HG03558 (cell line): ENCODE results near the gene TINCR.
"Not testable (repeated sequence)": the region's sequence is repeated elsewhere in the genome, so short reads cannot be mapped to it uniquely, and the experiment has no call there.

ENCODE experiments used
- ATAC-seq: cut with Tn5 transposase; IDR thresholded peaks from one replicate; pipeline ENCODE4 v1.9.1; 2021; ENCODE audit warnings: moderate number of reproducible peaks; ENCODE audit not compliant: unreplicated experiment; ENCODE audit errors: extremely low read depth

The TINCR gene

DNA sequence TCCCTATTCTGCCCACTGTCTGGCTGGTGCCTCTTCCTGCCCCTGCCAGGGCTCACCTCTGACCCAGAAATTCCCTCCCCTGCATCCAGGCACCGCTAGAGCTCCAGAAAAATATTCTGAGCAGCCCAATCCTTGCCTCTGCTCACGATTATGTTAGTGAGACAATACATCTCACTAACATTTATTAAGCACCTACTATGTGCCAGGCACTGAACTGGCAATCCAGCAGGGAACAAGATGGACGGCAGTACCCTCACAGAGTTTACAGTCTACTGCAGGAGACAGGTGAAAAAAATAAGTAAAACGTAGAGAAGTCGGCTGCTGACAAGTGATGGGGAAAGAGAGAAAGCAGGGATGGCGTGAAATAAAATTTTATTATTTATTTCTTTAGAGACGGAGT, 5.5 kb downstream of the TINCR start:
- no peak for ATAC-seq

GRCh38 chr19:5561559-5561958, 6.2 kb downstream of the TINCR start:
- ATAC-seq = no peak

DNA sequence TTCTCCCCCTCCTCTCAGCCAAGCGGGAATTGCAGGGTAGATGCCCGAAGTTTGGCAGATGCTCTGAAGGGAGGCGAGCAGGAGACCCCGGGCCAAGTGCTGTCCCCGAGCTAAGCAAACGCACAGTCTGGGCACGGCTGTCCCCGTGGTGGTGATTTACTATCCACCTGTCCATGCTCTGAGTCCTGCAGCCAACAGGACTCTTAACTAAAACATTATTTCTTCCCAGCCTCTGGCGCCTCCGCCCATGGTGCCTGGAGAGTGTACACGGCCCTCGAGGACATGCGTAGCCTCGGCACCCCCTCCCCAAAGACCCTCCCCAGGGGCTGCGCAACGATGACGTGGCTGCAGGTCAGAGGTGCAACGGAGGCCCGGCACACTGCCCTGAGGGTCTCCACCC, 7.6 kb downstream of the TINCR start:
- ATAC-seq = no peak

GRCh38 chr19:5559804-5560133, 8.0 kb downstream of the TINCR start:
- ATAC-seq = no peak

DNA sequence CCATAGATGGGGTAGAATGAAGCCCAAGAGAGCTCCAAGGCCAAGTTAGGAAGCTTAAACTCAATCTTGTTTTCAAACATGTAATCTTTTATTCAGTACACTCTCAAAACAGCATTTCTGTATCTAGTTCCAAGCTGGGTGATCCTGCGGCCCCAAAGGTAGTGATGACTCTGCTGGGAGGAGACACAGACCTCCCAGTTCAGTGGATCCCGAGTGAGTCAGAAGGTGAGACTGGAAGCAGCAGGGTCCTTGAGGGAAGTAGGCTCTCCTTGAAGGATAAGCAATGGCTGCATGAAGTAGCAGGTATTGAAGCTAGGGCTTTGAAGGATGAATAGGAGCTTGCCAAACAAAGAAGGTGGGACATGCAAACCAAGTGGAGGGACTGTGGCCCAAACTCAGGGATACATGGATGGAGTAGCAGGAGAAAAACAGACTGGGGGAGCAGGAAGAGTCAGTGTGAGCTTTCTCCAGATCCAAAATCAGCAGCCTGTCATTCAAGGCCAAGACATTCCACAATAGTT, 9.6 kb downstream of the TINCR start:
- no peak for ATAC-seq

DNA sequence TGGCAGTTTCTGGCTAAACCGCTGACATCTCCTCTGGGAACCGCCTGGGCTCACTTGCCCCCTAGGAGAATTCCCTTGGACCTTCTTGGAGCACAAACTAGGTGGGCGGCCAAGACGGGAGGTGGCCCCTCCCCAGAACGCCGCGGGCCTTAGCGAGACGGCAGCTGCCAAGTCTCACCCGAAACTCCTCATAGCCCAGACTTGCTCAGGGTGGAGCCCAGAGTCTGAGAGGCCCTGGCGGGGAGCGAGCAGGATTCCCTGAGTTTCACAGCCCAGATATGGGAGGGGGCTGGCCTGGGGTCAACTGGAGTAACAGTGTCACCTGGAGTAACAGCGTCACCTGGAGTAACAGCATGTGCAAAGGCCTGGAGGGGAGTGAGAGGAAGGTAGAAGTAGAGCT, 10.1 kb downstream of the TINCR start:
- ATAC-seq = no peak

DNA sequence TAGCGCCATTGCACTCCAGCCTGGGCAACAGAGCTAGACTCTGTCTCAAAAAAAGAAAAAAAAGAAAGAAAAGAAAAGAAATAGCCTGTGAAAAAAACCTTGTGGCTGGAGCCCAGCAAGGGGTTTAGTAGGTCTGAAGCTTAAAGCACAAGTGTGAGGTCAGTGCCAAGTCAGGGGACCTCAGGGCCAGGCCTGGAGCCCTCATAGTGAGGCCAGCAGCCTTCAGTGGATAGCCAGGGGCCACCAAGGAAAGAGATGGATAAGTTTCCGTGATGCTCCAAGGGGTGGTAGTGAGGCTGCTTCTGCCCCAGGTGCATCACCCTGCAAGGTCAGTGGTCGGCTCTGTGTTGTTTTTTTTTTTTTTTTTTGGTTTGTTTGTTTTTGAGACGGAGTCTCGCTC, 12.9 kb downstream of the TINCR start:
- ATAC-seq = no peak

DNA sequence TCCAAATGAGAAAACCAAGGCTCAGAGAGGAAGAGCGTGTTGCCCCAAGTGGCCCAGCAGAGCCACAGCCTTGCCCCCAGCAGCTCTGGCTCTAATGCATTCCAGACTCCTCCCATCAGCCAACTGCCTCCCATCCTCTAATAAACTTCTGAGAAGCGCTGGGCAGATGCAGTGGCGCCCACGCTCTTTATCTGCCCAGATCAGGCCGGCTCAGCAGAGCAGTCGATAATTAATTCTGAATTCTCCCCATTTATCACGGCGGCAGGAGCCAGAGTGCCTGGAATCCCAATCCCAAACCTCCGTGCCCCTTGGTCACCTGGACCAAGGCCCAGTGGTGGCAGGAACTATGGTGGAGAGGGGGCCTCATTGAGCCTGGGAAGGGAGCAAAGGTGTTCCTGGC, 13.9 kb downstream of the TINCR start:
- no peak for ATAC-seq

DNA sequence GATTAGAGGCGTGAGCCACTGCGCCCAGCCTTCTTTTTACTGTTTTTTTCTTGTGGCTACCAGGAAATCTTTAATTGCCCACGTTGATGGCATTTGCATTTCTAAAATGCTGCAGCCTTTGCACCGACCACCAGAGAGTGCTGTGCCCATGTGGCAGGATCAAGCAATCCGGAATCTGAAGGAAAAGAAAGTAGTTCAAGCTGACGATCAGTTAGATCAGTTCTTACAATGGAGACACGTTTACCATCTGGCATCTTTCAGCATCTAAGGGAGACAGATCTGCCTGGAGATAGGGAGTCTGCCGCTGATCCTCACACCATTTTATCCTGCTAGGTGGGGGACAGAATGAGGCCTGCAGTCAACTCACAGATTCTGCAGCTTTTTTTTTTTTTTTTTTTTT, 19.9 kb downstream of the TINCR start:
- ATAC-seq = no peak

GRCh38 chr19:5545984-5546383, 21.8 kb downstream of the TINCR start:
- no peak for ATAC-seq

GRCh38 chr19:5545051-5545450, 22.7 kb downstream of the TINCR start:
- ATAC-seq = no peak

- no peak for ATAC-seq
These were observed 25.1 kb downstream of the TINCR start for GRCh38 chr19:5542665-5543064.

GRCh38 chr19:5541456-5541855, 26.3 kb downstream of the TINCR start:
- ATAC-seq = no peak

GRCh38 chr19:5540208-5540607, 27.5 kb downstream of the TINCR start:
- ATAC-seq = no peak

DNA sequence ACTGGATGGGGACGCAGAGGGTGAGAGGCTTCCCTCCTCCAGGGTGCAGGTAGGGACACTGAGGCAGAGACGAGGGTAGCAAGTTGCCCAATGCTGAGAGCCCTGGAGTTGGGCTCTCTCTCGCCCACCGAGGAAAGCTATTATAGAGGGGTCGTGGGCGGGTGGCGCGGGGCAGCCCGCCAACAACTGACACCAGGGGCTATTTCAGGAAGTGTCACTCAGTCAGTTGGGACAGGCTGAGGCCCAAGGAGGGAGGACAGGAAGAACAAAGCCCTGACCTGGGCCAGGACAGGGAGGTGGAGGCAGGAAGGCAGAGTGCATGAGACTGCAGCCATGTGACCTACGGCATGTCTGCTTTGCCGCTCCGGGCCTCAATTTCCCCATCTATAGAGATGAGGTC, 29.9 kb downstream of the TINCR start:
- no peak for ATAC-seq

GRCh38 chr19:5536982-5537579, 30.7 kb downstream of the TINCR start:
- not testable (repeated sequence) for ATAC-seq

DNA sequence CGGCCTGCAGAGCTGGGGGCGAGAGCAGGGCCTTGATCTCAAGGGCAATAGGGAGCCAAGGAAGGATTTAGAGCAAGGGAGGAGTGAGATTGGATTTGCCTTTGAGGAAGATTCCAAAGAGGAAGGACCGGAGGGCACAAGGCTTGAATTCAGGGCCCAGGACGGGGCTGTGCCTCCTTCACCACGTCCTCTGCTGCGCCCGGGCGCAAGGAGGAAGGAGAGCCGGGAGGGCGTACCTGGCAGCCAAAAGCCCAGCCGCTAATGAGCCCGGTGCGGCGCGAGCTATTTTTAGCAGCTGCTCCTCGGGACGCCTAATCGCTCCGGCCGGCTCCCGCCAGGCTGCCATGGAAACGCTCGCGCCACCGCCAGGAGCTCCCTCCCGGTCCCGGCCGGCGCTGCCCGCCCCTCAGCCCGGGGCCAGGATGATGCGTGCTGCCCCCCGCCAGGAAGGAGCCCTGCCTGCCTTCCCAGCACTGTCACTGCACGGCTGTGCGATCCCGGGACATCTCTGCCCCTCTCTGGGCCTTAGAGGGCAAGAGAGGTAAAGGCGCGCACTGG, 31.3 kb downstream of the TINCR start:
- ATAC-seq = no peak

DNA sequence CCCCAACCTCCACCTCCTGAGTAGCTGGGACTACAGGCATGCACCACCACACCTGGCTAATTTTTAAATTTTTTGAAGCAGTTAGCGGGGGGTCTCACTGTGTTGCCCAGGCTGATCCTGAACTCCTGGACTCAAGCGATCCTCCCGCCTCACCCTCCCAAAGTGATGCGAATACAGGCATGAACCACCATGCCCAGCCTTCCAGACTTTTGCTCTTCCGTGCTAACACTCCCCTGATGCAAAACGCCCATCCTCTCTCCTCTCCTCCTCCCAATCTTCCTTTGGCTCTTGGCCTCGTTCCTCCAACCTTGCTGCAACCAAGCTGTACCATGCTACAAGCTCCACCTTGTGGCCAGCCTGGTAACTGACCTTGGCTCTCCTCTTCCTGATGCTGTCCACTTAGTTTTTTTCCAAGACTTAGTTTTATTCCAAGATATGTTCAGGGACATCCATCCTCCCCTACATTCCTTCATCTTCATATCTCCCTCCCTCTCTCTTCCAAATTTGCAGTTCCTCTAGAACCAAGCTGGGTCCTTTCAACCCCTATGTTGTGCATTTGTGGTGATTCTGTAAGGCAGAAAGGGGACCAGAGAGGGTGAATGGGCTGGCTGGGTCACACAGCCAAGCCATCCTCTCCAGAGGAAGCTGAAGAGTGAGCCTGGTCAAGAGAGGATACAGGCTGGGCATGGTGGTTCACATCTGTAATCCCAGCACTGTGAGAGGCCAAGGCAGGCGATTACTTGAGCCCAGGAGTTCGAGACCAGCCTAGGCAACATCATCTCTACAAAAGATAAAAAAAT, 32.8 kb downstream of the TINCR start:
- no peak for ATAC-seq

DNA sequence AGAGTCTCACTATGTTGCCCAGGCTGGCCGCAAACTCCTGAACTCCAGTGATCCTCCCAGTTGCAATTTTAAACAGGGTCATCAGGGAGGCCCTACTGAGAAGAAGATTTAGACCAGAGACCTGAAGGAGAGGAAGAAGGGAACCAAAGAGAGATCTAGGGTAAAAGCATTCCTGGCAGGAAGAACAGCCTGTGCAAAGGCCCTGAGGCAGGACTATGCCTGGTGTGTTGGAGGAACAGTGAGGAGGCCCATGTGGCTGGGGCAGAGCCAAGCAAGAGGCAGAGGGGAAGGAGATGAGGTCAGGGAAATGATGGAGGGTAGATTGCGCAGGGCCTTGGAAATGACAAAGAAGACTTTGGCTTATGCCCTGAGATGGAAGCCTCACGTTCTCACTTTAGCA, 34.5 kb downstream of the TINCR start:
- ATAC-seq = no peak

GRCh38 chr19:5530701-5531100, 37.1 kb downstream of the TINCR start:
- ATAC-seq = no peak

GRCh38 chr19:5526691-5527090, 41.1 kb downstream of the TINCR start:
- no peak for ATAC-seq

GRCh38 chr19:5524081-5524480, 43.7 kb downstream of the TINCR start:
- no peak for ATAC-seq
